Neuronal stem cell (in vitro differentiated cells): ENCODE data around the gene PTPN7.
A peak's percentile ranks its signal among the peaks of the same experiment; 100 is the strongest.
"Not testable (repeated sequence)": the region's sequence is repeated elsewhere in the genome, so short reads cannot be mapped to it uniquely, and the experiment has no call there.

ENCODE experiments used
- DNase-seq: peaks from one replicate; pipeline ENCODE4 v3.0.0-alpha.2; 2013; ENCODE audit warnings: low spot score
- H2AFZ ChIP-seq: one replicate; pipeline ENCODE4 v1.6.1; 2013; ENCODE audit warnings: mild to moderate bottlenecking, low read length, inconsistent platforms
- H2AK5ac ChIP-seq: 2 replicates; pipeline ENCODE4 v1.6.1; 2013; ENCODE audit warnings: low read depth, mild to moderate bottlenecking, inconsistent platforms, low read length, moderate library complexity, mixed read lengths
- H2BK120ac ChIP-seq: 2 replicates; pipeline ENCODE4 v1.6.1; 2013; ENCODE audit warnings: low read depth, mild to moderate bottlenecking, inconsistent platforms, low read length, moderate library complexity, mixed read lengths
- H2BK12ac ChIP-seq: one replicate; pipeline ENCODE4 v1.6.1; 2013; ENCODE audit warnings: low read length, inconsistent platforms
- H2BK15ac ChIP-seq: 2 replicates; pipeline ENCODE4 v1.6.1; 2013; ENCODE audit warnings: mild to moderate bottlenecking, low read length, inconsistent platforms, mixed read lengths
- H2BK5ac ChIP-seq: one replicate; pipeline ENCODE4 v1.6.1; 2013; ENCODE audit warnings: inconsistent platforms, mild to moderate bottlenecking, low read length, moderate library complexity
- H3K14ac ChIP-seq: one replicate; pipeline ENCODE4 v1.6.1; 2013; ENCODE audit warnings: low read length, inconsistent platforms
- H3K18ac ChIP-seq: 2 replicates; pipeline ENCODE4 v1.6.1; 2013; ENCODE audit warnings: low read length, inconsistent platforms
- H3K23ac ChIP-seq: 2 replicates; pipeline ENCODE4 v1.6.1; 2013; ENCODE audit warnings: low read depth, mild to moderate bottlenecking, mixed read lengths, low read length, inconsistent platforms; ENCODE audit not compliant: poor library complexity
- H3K27ac ChIP-seq: replicated peaks from 3 replicates; pipeline ENCODE4 v1.5.1; 2013; ENCODE audit warnings: low read length, inconsistent platforms
- H3K27me3 ChIP-seq, 3 experiments: 2 replicates each; pipeline ENCODE4 v1.6.1; 2013; ENCODE audit warnings: low read length in 3 of 3, mild to moderate bottlenecking in 2 of 3, inconsistent platforms in 1 of 3, low read depth in 1 of 3, mixed read lengths in 1 of 3, moderate library complexity in 1 of 3; ENCODE audit not compliant: control insufficient read depth in 3 of 3, insufficient read depth in 3 of 3
- H3K36me3 ChIP-seq, 2 donors: replicated peaks in 1 of 2; 2 replicates each; pipeline ENCODE4 v1.6.1; 2013; ENCODE audit warnings: low read length in 2 of 2; ENCODE audit not compliant: control insufficient read depth in 2 of 2, insufficient read depth in 2 of 2
- H3K4ac ChIP-seq: 2 replicates; pipeline ENCODE4 v1.6.1; 2013; ENCODE audit warnings: inconsistent platforms, mild to moderate bottlenecking, low read length, moderate library complexity
- H3K4me1 ChIP-seq, 2 donors: 1 replicate in 1 of 2; 2 replicates in 1 of 2; pipeline ENCODE4 v1.6.1; 2013; ENCODE audit warnings: low read length in 2 of 2, low read depth in 1 of 2; ENCODE audit not compliant: control insufficient read depth in 2 of 2, insufficient read depth in 1 of 2
- H3K4me2 ChIP-seq: one replicate; pipeline ENCODE4 v1.6.1; 2013; ENCODE audit warnings: mild to moderate bottlenecking, low read length, inconsistent platforms; ENCODE audit not compliant: insufficient read depth, poor library complexity, severe bottlenecking
- H3K4me3 ChIP-seq, 2 donors: 2 replicates each; pipeline ENCODE4 v1.5.1; 2013; ENCODE audit warnings: low read length in 2 of 2, mild to moderate bottlenecking in 2 of 2, inconsistent platforms in 1 of 2, moderate library complexity in 1 of 2
- H3K79me1 ChIP-seq: one replicate; pipeline ENCODE4 v1.6.1; 2013; ENCODE audit warnings: low read depth, mild to moderate bottlenecking, inconsistent platforms, low read length, moderate library complexity
- H3K9ac ChIP-seq: one replicate; pipeline ENCODE4 v1.6.1; 2013; ENCODE audit warnings: mild to moderate bottlenecking, low read depth, low read length, inconsistent platforms; ENCODE audit not compliant: poor library complexity
- H3K9me3 ChIP-seq, 2 donors: replicated peaks in 1 of 2; 2 replicates each; pipeline versions ENCODE3 to v1.6.1; 2013; ENCODE audit warnings: low read length in 2 of 2, mild to moderate bottlenecking in 2 of 2, inconsistent platforms in 1 of 2, low read depth in 1 of 2, mixed read lengths in 1 of 2, moderate library complexity in 1 of 2; ENCODE audit not compliant: control insufficient read depth in 2 of 2, insufficient read depth in 1 of 2
- H4K8ac ChIP-seq: one replicate; pipeline ENCODE4 v1.6.1; 2013; ENCODE audit warnings: low read depth, mild to moderate bottlenecking, inconsistent platforms, low read length, moderate library complexity
- H4K91ac ChIP-seq: one replicate; pipeline ENCODE4 v1.6.1; 2013; ENCODE audit warnings: low read length, low read depth, mild to moderate bottlenecking, inconsistent platforms; ENCODE audit not compliant: poor library complexity
- WGBS, 2 donors: extraction: QIAGEN DNeasy Blood & Tissue Kit; methylation state at CpG; one replicate each; pipeline ENCODE4 v1.1.7; 2013; ENCODE audit warnings: missing lambda C conversion rate in 2 of 2, mixed read lengths in 1 of 2; ENCODE audit not compliant: insufficient read length in 2 of 2, insufficient replicate concordance in 1 of 2; ENCODE audit errors: extremely low coverage in 2 of 2; 5-methylcytosine and 5-hydroxymethylcytosine counted together

Gene PTPN7

GRCh38 chr1:202167708-202168415 lies 7.5 kb upstream of the PTPN7 start:
- H2AK5ac ChIP-seq = no peak overlapping the region
- DNase-seq = no peak

GRCh38 chr1:202167054-202167453 lies 6.7 kb upstream of the PTPN7 start:
- Histone ChIP-seq H3K27me3 (peaks cover 0 to 60% (median 0%) of the 10 kb centered on the region in 3 experiments), H3K4me1 (peaks cover 9 to 17% of the 10 kb centered on the region in 2 donors)
- not testable (repeated sequence) for H2AK5ac ChIP-seq, H4K91ac ChIP-seq, H3K4me2 ChIP-seq, H3K4me3 ChIP-seq, H3K27ac ChIP-seq, H4K8ac ChIP-seq, H2BK120ac ChIP-seq, H2BK5ac ChIP-seq, H2BK15ac ChIP-seq, DNase-seq, H3K14ac ChIP-seq, H2BK12ac ChIP-seq, H3K9me3 ChIP-seq, H2AFZ ChIP-seq, H3K18ac ChIP-seq, H3K9ac ChIP-seq, H3K36me3 ChIP-seq, H3K23ac ChIP-seq, H3K79me1 ChIP-seq, H3K4ac ChIP-seq
- WGBS, 2 donors = no CpG with 5 or more reads among the region's 13 CpGs

More at GRCh38 chr1:202167708-202168415, 7.5 kb upstream of the PTPN7 start:
- Histone ChIP-seq H3K79me1 (no peaks in the 10 kb centered on the region), H3K23ac (peak overlapping the region; percentile 91), H4K8ac (no peak overlapping the region), H2BK15ac (peak overlapping the region; percentile 96), H2AFZ (no peak overlapping the region), H3K4me2 (no peak overlapping the region), H3K9ac (peak overlapping the region; percentile 24), H3K18ac (peak overlapping the region; percentile 38), H2BK120ac (no peak overlapping the region), H3K27ac (no peak overlapping the region), H2BK5ac (no peak overlapping the region), H3K4me1 (peaks cover 5 to 13% of the 10 kb centered on the region in 2 donors), H3K36me3 (no peaks in the 10 kb centered on the region), H2BK12ac (peak overlapping the region; percentile 41), H3K4me3 (no peak overlapping the region), H4K91ac (no peak overlapping the region), H3K14ac (peak overlapping the region; percentile 21), H3K9me3 (no peaks in the 10 kb centered on the region), H3K27me3 (peaks cover 0 to 53% (median 0%) of the 10 kb centered on the region in 3 experiments), H3K4ac (peak overlapping the region; percentile 10)
- WGBS, 2 donors = no CpG with 5 or more reads among the region's 18 CpGs

GRCh38 chr1:202165942-202166843 lies 5.8 kb upstream of the PTPN7 start:
- Histone ChIP-seq H2AFZ (no peak overlapping the region), H3K79me1 (no peaks in the 10 kb centered on the region), H4K8ac (no peak overlapping the region), H2BK5ac (no peak overlapping the region), H3K36me3 (no peaks in the 10 kb centered on the region), H3K4me3 (no peak overlapping the region), H3K18ac (peak overlapping the region; percentile 90), H3K27ac (no peak overlapping the region), H2AK5ac (peak overlapping the region; percentile 79), H2BK15ac (peak overlapping the region; percentile 73), H2BK12ac (no peak overlapping the region), H4K91ac (no peak overlapping the region), H3K4me2 (no peak overlapping the region), H3K4ac (no peak overlapping the region), H3K23ac (peak overlapping the region; percentile 59), H2BK120ac (peak overlapping the region; percentile 43), H3K9ac (peak overlapping the region; percentile 30), H3K4me1 (peaks cover 13 to 19% of the 10 kb centered on the region in 2 donors), H3K9me3 (no peaks in the 10 kb centered on the region), H3K27me3 (peaks cover 0 to 63% (median 0%) of the 10 kb centered on the region in 3 experiments), H3K14ac (peak overlapping the region; percentile 41)
- no CpG with 5 or more reads among the region's 9 CpGs for WGBS, 2 donors
- no peak for DNase-seq
